Measurements from ENCODE around the gene CDC42BPB. TPM values are rescaled to one million over a fixed set of nuclear protein-coding genes. Genes with fewer than 3 reads are reported as not detected.

The CDC42BPB gene
- total and polyA plus RNA-seq, 2 of the 13 experiments (the other 11 are each of a cell fraction or from before 2014, with no cell fraction given): 19.7 to 32.3 TPM

DNA sequence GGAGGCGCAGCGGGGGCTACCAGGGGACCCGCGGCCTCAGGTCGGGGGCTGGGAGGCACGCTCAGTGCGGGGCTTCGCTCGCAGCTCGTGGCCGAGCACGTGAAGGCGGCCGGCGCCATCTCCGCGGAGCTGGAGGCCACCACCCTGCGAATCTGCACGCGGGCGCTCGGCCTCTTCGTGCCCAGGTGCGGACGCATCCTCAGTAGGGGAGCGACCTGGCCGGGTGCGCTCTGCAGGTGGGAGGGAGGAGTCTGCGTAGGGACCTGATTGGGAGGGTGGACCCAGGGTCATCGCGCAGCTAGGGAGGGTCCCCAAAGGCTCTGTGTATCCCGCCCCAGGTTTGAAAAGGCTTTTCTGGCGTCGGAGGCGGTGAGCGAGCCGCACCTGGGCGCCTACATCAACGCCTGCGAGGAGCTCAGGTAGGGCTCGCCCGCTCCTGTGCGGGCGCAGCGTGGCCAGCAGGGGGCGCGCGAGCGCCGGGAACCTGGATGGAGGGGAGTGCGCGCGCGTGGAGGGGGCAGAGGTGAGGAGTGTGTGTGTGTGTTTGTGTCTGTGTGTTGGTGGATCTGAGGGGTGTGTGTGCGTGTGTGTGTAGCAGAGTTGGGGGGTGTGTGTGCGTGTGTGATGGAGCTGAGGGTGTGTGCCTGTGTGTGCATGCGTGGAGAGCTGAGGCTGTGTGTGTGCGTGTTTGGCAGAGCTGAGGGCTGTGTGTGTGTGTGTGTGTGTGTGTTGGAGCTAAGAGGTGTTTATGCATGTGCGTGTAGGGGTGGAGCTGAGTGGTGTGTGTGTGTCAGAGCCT, 47.5 kb upstream of the CDC42BPB start (continued):
- TF ChIP-seq, protein P1, sequence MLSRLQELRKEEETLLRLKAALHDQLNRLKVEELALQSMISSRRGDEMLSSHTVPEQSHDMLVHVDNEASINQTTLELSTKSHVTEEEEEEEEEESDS (CRISPR knock-in tag; IDR thresholded peaks at IDR 0.05; ENCODE audit: borderline replicate concordance): no peak
- TF ChIP-seq ZFP36 (IDR thresholded peaks at IDR 0.05; ENCODE audit: borderline replicate concordance, low read depth, low read length, partially characterized antibody) (no peak), RFXAP (CRISPR knock-in tag; IDR thresholded peaks at IDR 0.05; ENCODE audit: borderline replicate concordance) (no peak), ZC3H13 (CRISPR knock-in tag; IDR thresholded peaks at IDR 0.05) (peak; percentile 85), ZNF788 (CRISPR knock-in tag; IDR thresholded peaks at IDR 0.05; ENCODE audit: borderline replicate concordance) (peak; percentile 37; the same call in 1 of the 2 replicates), ZFY (CRISPR knock-in tag; IDR thresholded peaks at IDR 0.05) (no peak), ATF7 (IDR thresholded peaks at IDR 0.05) (no peak), ATF7 (CRISPR knock-in tag; IDR thresholded peaks at IDR 0.05) (no peak), XBP1 (CRISPR knock-in tag; IDR thresholded peaks at IDR 0.05) (no peak), PHB2 (IDR thresholded peaks at IDR 0.05; ENCODE audit: partially characterized antibody) (no peak), ARNTL (CRISPR knock-in tag; IDR thresholded peaks at IDR 0.05) (no peak), GLI4 (CRISPR knock-in tag; IDR thresholded peaks at IDR 0.05; ENCODE audit: borderline replicate concordance) (no peak), NRL (CRISPR knock-in tag; IDR thresholded peaks at IDR 0.05; ENCODE audit: borderline replicate concordance) (no peak), CCDC6 (CRISPR knock-in tag; IDR thresholded peaks at IDR 0.05) (no peak), NR2F1 (CRISPR knock-in tag; IDR thresholded peaks at IDR 0.05) (peak in 1 of 2 experiments; percentile 62; a peak in 1 of 4 replicates), FIP1L1 (IDR thresholded peaks at IDR 0.05; ENCODE audit: borderline replicate concordance, insufficient read depth, low read depth, low read length) (no peak)
- TF ChIP-seq, protein P2, sequence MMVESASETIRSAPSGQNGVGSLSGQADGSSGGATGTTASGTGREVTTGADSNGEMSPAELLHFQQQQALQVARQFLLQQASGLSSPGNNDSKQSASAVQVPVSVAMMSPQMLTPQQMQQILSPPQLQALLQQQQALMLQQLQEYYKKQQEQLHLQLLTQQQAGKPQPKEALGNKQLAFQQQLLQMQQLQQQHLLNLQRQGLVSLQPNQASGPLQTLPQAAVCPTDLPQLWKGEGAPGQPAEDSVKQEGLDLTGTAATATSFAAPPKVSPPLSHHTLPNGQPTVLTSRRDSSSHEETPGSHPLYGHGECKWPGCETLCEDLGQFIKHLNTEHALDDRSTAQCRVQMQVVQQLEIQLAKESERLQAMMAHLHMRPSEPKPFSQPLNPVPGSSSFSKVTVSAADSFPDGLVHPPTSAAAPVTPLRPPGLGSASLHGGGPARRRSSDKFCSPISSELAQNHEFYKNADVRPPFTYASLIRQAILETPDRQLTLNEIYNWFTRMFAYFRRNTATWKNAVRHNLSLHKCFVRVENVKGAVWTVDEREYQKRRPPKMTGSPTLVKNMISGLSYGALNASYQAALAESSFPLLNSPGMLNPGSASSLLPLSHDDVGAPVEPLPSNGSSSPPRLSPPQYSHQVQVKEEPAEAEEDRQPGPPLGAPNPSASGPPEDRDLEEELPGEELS (CRISPR knock-in tag; IDR thresholded peaks at IDR 0.05): no peak
- TF ChIP-seq, protein P3, sequence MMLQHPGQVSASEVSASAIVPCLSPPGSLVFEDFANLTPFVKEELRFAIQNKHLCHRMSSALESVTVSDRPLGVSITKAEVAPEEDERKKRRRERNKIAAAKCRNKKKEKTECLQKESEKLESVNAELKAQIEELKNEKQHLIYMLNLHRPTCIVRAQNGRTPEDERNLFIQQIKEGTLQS (CRISPR knock-in tag; IDR thresholded peaks at IDR 0.05): no peak
- TF ChIP-seq, protein P4, sequence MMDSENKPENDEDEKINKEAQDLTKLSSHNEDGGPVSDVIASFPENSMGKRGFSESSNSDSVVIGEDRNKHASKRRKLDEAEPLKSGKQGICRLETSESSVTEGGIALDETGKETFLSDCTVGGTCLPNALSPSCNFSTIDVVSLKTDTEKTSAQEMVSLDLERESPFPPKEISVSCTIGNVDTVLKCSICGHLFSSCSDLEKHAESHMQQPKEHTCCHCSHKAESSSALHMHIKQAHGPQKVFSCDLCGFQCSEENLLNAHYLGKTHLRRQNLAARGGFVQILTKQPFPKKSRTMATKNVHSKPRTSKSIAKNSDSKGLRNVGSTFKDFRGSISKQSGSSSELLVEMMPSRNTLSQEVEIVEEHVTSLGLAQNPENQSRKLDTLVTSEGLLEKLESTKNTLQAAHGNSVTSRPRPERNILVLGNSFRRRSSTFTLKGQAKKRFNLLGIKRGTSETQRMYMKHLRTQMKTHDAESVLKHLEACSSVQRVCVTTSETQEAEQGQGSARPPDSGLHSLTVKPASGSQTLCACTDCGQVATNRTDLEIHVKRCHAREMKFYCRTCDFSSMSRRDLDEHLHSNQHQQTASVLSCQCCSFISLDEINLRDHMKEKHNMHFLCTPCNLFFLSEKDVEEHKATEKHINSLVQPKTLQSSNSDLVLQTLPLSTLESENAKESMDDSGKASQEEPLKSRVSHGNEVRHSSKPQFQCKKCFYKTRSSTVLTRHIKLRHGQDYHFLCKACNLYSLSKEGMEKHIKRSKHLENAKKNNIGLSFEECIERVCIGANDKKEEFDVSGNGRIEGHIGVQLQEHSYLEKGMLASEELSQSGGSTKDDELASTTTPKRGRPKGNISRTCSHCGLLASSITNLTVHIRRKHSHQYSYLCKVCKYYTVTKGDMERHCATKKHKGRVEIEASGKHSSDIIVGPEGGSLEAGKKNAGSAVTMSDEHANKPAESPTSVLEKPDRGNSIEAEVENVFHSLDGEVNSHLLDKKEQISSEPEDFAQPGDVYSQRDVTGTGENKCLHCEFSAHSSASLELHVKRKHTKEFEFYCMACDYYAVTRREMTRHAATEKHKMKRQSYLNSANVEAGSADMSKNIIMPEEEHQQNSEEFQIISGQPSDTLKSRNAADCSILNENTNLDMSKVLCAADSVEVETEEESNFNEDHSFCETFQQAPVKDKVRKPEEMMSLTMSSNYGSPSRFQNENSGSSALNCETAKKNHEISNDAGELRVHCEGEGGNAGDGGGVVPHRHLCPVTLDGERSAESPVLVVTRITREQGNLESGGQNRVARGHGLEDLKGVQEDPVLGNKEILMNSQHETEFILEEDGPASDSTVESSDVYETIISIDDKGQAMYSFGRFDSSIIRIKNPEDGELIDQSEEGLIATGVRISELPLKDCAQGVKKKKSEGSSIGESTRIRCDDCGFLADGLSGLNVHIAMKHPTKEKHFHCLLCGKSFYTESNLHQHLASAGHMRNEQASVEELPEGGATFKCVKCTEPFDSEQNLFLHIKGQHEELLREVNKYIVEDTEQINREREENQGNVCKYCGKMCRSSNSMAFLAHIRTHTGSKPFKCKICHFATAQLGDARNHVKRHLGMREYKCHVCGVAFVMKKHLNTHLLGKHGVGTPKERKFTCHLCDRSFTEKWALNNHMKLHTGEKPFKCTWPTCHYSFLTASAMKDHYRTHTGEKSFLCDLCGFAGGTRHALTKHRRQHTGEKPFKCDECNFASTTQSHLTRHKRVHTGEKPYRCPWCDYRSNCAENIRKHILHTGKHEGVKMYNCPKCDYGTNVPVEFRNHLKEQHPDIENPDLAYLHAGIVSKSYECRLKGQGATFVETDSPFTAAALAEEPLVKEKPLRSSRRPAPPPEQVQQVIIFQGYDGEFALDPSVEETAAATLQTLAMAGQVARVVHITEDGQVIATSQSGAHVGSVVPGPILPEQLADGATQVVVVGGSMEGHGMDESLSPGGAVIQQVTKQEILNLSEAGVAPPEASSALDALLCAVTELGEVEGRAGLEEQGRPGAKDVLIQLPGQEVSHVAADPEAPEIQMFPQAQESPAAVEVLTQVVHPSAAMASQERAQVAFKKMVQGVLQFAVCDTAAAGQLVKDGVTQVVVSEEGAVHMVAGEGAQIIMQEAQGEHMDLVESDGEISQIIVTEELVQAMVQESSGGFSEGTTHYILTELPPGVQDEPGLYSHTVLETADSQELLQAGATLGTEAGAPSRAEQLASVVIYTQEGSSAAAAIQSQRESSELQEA (CRISPR knock-in tag; IDR thresholded peaks at IDR 0.05; ENCODE audit: not compliant biosample characterization): peak; percentile 79
